Activated T-helper 17 cell treated with anti-CD3 and anti-CD28 coated beads, Interleukin-2, amount 50 U/mL, for 72 hours (primary cell): ENCODE results near the gene NAPEPLD. TPM values are rescaled to one million over a fixed set of nuclear protein-coding genes. Genes with fewer than 3 reads are reported as not detected.
"Not testable (repeated sequence)": the region's sequence is repeated elsewhere in the genome, so short reads cannot be mapped to it uniquely, and the experiment has no call there.

ENCODE experiments used
- ATAC-seq: fragments of 150-1000 bp; cut with Tn5 transposase; replicated peaks from 2 replicates; pipeline ENCODE4 v1.10.0; 2021; ENCODE audit warnings: mild to moderate bottlenecking, moderate library complexity
- H3K27ac Mint-ChIP-seq: one replicate; pipeline ENCODE4 v1.8.0; 2022; ENCODE audit warnings: mixed read lengths
- H3K27me3 Mint-ChIP-seq: one replicate; pipeline ENCODE4 v1.8.0; 2022; ENCODE audit warnings: mixed read lengths
- H3K36me3 Mint-ChIP-seq: one replicate; pipeline ENCODE4 v1.8.0; 2022; ENCODE audit warnings: low read depth, mild to moderate bottlenecking, mixed read lengths
- H3K4me1 Mint-ChIP-seq: one replicate; pipeline ENCODE4 v1.8.0; 2022; ENCODE audit warnings: mixed read lengths
- H3K4me3 Mint-ChIP-seq: one replicate; pipeline ENCODE4 v1.8.0; 2022; ENCODE audit warnings: mild to moderate bottlenecking, mixed read lengths
- H3K9me3 Mint-ChIP-seq: one replicate; pipeline ENCODE4 v1.8.0; 2022; ENCODE audit warnings: mixed read lengths
- total RNA-seq, 2 donors: library from RNA; stranded (reverse); gene quantifications; one replicate each; pipeline ENCODE4 v1.2.3, GENCODE V29; 2022

The NAPEPLD gene
- total RNA-seq, 2 donors from 2014 or later, result 9.4 to 11.0 TPM

- Mint-ChIP-seq H3K4me3 (peak overlapping the region; percentile 83), H3K4me1 (peaks cover 17% of the 10 kb centered on the region), H3K9me3 (no peaks in the 10 kb centered on the region), H3K27me3 (no peaks in the 10 kb centered on the region), H3K27ac (peak overlapping the region; percentile 97), H3K36me3 (peaks cover 29% of the 10 kb centered on the region)
- ATAC-seq, result peak; percentile 78
These were observed 73.5 kb downstream of the NAPEPLD start for GRCh38 chr7:103075337-103075918.

- Mint-ChIP-seq H3K9me3 (no peaks in the 10 kb centered on the region), H3K27me3 (no peaks in the 10 kb centered on the region), H3K4me3 (peak within 1 kb of the TSS; percentile 83), H3K27ac (peak within 1 kb of the TSS; percentile 97), H3K36me3 (peaks cover 25% of the 10 kb centered on the region), H3K4me1 (peaks cover 17% of the 10 kb centered on the region)
- peak; percentile 88 for ATAC-seq
These were observed 74.2 kb downstream of the NAPEPLD start, which contains the start of the genes ARMC10 and FBXL13 for GRCh38 chr7:103074519-103075336. Gene ARMC10 (plus strand): TSS chr7:103075140. CDS start chr7:103075273, 133 bp downstream. Gene FBXL13 (minus strand): TSS chr7:103074796.

GRCh38 chr7:103073989-103074518, 74.8 kb downstream of the NAPEPLD start:
- Mint-ChIP-seq H3K36me3 (peaks cover 20% of the 10 kb centered on the region), H3K27me3 (no peaks in the 10 kb centered on the region), H3K4me1 (peaks cover 17% of the 10 kb centered on the region), H3K27ac (peak overlapping the region; percentile 86), H3K4me3 (peak overlapping the region; percentile 83), H3K9me3 (no peaks in the 10 kb centered on the region)
- ATAC-seq, result no peak

GRCh38 chr7:103071000-103071399, 77.9 kb downstream of the NAPEPLD start:
- peaks cover 17% of the 10 kb centered on the region for H3K4me1 Mint-ChIP-seq
- H3K9me3 Mint-ChIP-seq, result no peaks in the 10 kb centered on the region
- no peak overlapping the region for H3K4me3 Mint-ChIP-seq
- no peak overlapping the region for H3K27ac Mint-ChIP-seq
- no peak for ATAC-seq
- peaks cover 7% of the 10 kb centered on the region for H3K36me3 Mint-ChIP-seq
- H3K27me3 Mint-ChIP-seq, result no peaks in the 10 kb centered on the region

GRCh38 chr7:103068414-103069403, 80.2 kb downstream of the NAPEPLD start:
- no peak overlapping the region for H3K4me3 Mint-ChIP-seq

GRCh38 chr7:103065667-103066066, 83.2 kb downstream of the NAPEPLD start:
- Mint-ChIP-seq H3K36me3 (no peaks in the 10 kb centered on the region), H3K27me3 (no peaks in the 10 kb centered on the region), H3K27ac (no peak overlapping the region), H3K9me3 (no peaks in the 10 kb centered on the region), H3K4me3 (no peak overlapping the region), H3K4me1 (no peaks in the 10 kb centered on the region)
- peak; percentile 60 for ATAC-seq

More at GRCh38 chr7:103068414-103069403, 80.2 kb downstream of the NAPEPLD start:
- Mint-ChIP-seq H3K9me3 (no peaks in the 10 kb centered on the region), H3K27ac (no peak overlapping the region), H3K4me1 (peaks cover 2% of the 10 kb centered on the region), H3K36me3 (no peaks in the 10 kb centered on the region), H3K27me3 (no peaks in the 10 kb centered on the region)
- ATAC-seq, result no peak

- no peak for ATAC-seq
- Mint-ChIP-seq H3K4me1 (no peaks in the 10 kb centered on the region), H3K27me3 (no peaks in the 10 kb centered on the region), H3K27ac (no peak overlapping the region), H3K36me3 (no peaks in the 10 kb centered on the region), H3K9me3 (no peaks in the 10 kb centered on the region), H3K4me3 (no peak overlapping the region)
These were observed 85.0 kb downstream of the NAPEPLD start for GRCh38 chr7:103063895-103064294.

- Mint-ChIP-seq H3K27me3 (no peaks in the 10 kb centered on the region), H3K4me3 (no peak overlapping the region), H3K27ac (no peak overlapping the region)
These were observed 89.4 kb downstream of the NAPEPLD start for GRCh38 chr7:103059471-103059870.

GRCh38 chr7:103058122-103058521, 90.8 kb downstream of the NAPEPLD start:
- Mint-ChIP-seq H3K27me3 (no peaks in the 10 kb centered on the region), H3K27ac (no peak overlapping the region), H3K9me3 (no peaks in the 10 kb centered on the region), H3K36me3 (no peaks in the 10 kb centered on the region), H3K4me3 (no peak overlapping the region), H3K4me1 (no peaks in the 10 kb centered on the region)
- ATAC-seq, result no peak

More at GRCh38 chr7:103059471-103059870, 89.4 kb downstream of the NAPEPLD start:
- no peaks in the 10 kb centered on the region for H3K36me3 Mint-ChIP-seq
- no peak for ATAC-seq
- no peaks in the 10 kb centered on the region for H3K4me1 Mint-ChIP-seq
- H3K9me3 Mint-ChIP-seq, result no peaks in the 10 kb centered on the region

GRCh38 chr7:103056006-103056405, 92.9 kb downstream of the NAPEPLD start:
- H3K36me3 Mint-ChIP-seq, H3K4me1 Mint-ChIP-seq, H3K9me3 Mint-ChIP-seq, H3K27ac Mint-ChIP-seq, H3K4me3 Mint-ChIP-seq, ATAC-seq, H3K27me3 Mint-ChIP-seq: not testable (repeated sequence)

- H3K27me3 Mint-ChIP-seq, result no peaks in the 10 kb centered on the region
- H3K4me3 Mint-ChIP-seq, result no peak overlapping the region
- H3K36me3 Mint-ChIP-seq, result no peaks in the 10 kb centered on the region
- H3K9me3 Mint-ChIP-seq, result peaks cover 3% of the 10 kb centered on the region
- no peak overlapping the region for H3K27ac Mint-ChIP-seq
- ATAC-seq, result no peak
- H3K4me1 Mint-ChIP-seq, result no peaks in the 10 kb centered on the region
These were observed 97.4 kb downstream of the NAPEPLD start for GRCh38 chr7:103051519-103051918.
